ENCODE data around the gene PLEKHH1. TPM values are rescaled to one million over a fixed set of nuclear protein-coding genes. Genes with fewer than 3 reads are reported as not detected.

Gene PLEKHH1
- total RNA-seq, 1 experiment from 2014 or later, result 27.6 TPM

GRCh38 chr14:67559639-67560038 lies 26.5 kb downstream of the PLEKHH1 start:
- no TSS peak for BruUV-seq (replicated peaks)
- Histone ChIP-seq H3K9me2 (ENCODE audit: insufficient read depth) (no peaks in the 10 kb centered on the region), H3K36me3 (ENCODE audit: control insufficient read depth in 1 of 2, insufficient read depth in 2 of 2, low read length in 2 of 2) (no peaks in the 10 kb centered on the region), H3K4me3 (replicated peaks in 1 of 2; ENCODE audit: low read depth in 1 of 2, low read length in 2 of 2) (no peak overlapping the region), H3K9me3 (ENCODE audit: control insufficient read depth in 1 of 2, insufficient read depth in 1 of 2, low read depth in 1 of 2, low read length in 2 of 2) (no peaks in the 10 kb centered on the region), H3K27me3 (ENCODE audit: insufficient read depth, low read length) (no peaks in the 10 kb centered on the region), H3K4me1 (ENCODE audit: control insufficient read depth in 1 of 2, insufficient read depth in 2 of 2, low read length in 2 of 2) (peaks cover 4 to 16% of the 10 kb centered on the region in 2 experiments; a peak in 3 of 4 replicates), H3K4me2 (ENCODE audit: low read length) (no peak overlapping the region), H3K9ac (ENCODE audit: low read length) (no peak overlapping the region), H4K20me1 (ENCODE audit: insufficient read depth) (no peaks in the 10 kb centered on the region), H3K27ac (ENCODE audit: low read depth, low read length) (no peak overlapping the region), H3K79me2 (ENCODE audit: insufficient read depth, low read length) (no peaks in the 10 kb centered on the region), H2AFZ (ENCODE audit: low read depth, low read length, poor library complexity, severe bottlenecking) (no peak overlapping the region)
- TF ChIP-seq EZH2 (IDR thresholded peaks at IDR 0.05), result no peak
- no peak for TF ChIP-seq POLR2AphosphoS5 (IDR thresholded peaks at IDR 0.05; ENCODE audit: low read depth, low read length)
- no peak for TF ChIP-seq ATF3 (IDR thresholded peaks at IDR 0.05)
- no peak for TF ChIP-seq SP1 (IDR thresholded peaks at IDR 0.05; ENCODE audit: low read depth)
- TF ChIP-seq REST (IDR thresholded peaks at IDR 0.05; ENCODE audit: low read depth), result no peak
- no peak for TF ChIP-seq EGR1 (IDR thresholded peaks at IDR 0.05; ENCODE audit: low read depth)
- DNase-seq (ENCODE audit: low read depth, low spot score) (no peak), ATAC-seq (no peak)
- ChIA-PET POLR2A (no interaction called here), CTCF (interaction anchor here (1.3 kb wide), 1 partner anchor 12 kb away, joined by 4 read pairs; no protein-coding TSS in a partner anchor), RAD21 (ENCODE audit: low non-redundant PET in 1 of 2, low total read pairs in 2 of 2, uncharacterized antibody in 2 of 2, unreplicated experiment in 2 of 2) (no interaction called here)
- intact Hi-C loops (cut with micrococcal nuclease), result no loop called here
